Body of pancreas (tissue), 4 donors: ENCODE measurements around the gene CHN2. TPM values are rescaled to one million over a fixed set of nuclear protein-coding genes. Genes with fewer than 3 reads are reported as not detected.
A peak's percentile ranks its signal among the peaks of the same experiment; 100 is the strongest.

ENCODE experiments used
- ATAC-seq: fragments of 150-250 bp; one replicate; pipeline ENCODE4 v1.9.1; 2016
- DNase-seq, 4 donors: peaks; one replicate each; pipeline ENCODE4 v3.0.0-alpha.2; 2019
- H3K27ac ChIP-seq, 4 donors: fragments of 200-600 bp; sonication (generic); 1 replicate in 3 of 4; 2 replicates in 1 of 4; pipeline versions ENCODE4 v1.5.1 to v1.6.1; 2016 to 2019; ENCODE audit warnings: mild to moderate bottlenecking in 1 of 4, mixed read lengths in 1 of 4, moderate library complexity in 1 of 4
- H3K27me3 ChIP-seq, 2 donors: fragments of 200-600 bp; sonication (generic); one replicate each; pipeline ENCODE4 v1.6.0; 2016; ENCODE audit warnings: mild to moderate bottlenecking in 1 of 2
- H3K36me3 ChIP-seq, 2 donors: fragments of 200-600 bp; sonication (generic); replicated peaks in 1 of 2; 2 replicates each; pipeline ENCODE4 v1.5.1; 2016; ENCODE audit warnings: low read depth in 2 of 2; ENCODE audit not compliant: insufficient read depth in 1 of 2
- H3K4me1 ChIP-seq: fragments of 200-600 bp; sonication (generic); one replicate; pipeline ENCODE4 v1.6.0; 2016
- H3K4me3 ChIP-seq, 2 donors: fragments of 200-600 bp; sonication (generic); 1 replicate in 1 of 2; 2 replicates in 1 of 2; pipeline ENCODE4 v1.5.1; 2016 to 2019
- H3K9me3 ChIP-seq, 3 donors: fragments of 200-600 bp; sonication (generic); 1 replicate in 2 of 3; 2 replicates in 1 of 3; pipeline ENCODE4 v1.5.1; 2016
- POLR2A ChIP-seq, 3 donors: fragments of 450-650 bp; IDR thresholded peaks; one replicate each; pipeline ENCODE4 v1.6.1; 2016; ENCODE audit warnings: antibody characterized with exemption in 3 of 3, mild to moderate bottlenecking in 2 of 3
- WGBS, 2 donors: methylation state at CpG; one replicate each; pipeline ENCODE4 v1.1.5; 2017; 5-methylcytosine and 5-hydroxymethylcytosine counted together
- intact Hi-C: fragments of 100-400 bp; cut with DNase I; formaldehyde crosslinking; loops from one replicate; pipeline ENCODE4 v1.15.1; 2023
- total RNA-seq, 2 donors: library from RNA; depleted of rRNA; stranded (reverse); fragments of >200 nt; gene quantifications; one replicate each; pipeline ENCODE4 v1.1.0, GENCODE V29; 2016
- TF ChIP-seq, protein P1 (sequence below), 7 experiments: fragments of 450-650 bp in 4 of 7; fragments of 200-600 bp in 3 of 7; sonication (generic) in 3 of 7; IDR thresholded peaks; one replicate each; pipeline ENCODE4 v1.5.1; 2016 to 2019; ENCODE audit warnings: antibody characterized with exemption in 7 of 7

The CHN2 gene
- total RNA-seq, 2 donors from 2014 or later: 55.7 to 58.6 TPM

DNA sequence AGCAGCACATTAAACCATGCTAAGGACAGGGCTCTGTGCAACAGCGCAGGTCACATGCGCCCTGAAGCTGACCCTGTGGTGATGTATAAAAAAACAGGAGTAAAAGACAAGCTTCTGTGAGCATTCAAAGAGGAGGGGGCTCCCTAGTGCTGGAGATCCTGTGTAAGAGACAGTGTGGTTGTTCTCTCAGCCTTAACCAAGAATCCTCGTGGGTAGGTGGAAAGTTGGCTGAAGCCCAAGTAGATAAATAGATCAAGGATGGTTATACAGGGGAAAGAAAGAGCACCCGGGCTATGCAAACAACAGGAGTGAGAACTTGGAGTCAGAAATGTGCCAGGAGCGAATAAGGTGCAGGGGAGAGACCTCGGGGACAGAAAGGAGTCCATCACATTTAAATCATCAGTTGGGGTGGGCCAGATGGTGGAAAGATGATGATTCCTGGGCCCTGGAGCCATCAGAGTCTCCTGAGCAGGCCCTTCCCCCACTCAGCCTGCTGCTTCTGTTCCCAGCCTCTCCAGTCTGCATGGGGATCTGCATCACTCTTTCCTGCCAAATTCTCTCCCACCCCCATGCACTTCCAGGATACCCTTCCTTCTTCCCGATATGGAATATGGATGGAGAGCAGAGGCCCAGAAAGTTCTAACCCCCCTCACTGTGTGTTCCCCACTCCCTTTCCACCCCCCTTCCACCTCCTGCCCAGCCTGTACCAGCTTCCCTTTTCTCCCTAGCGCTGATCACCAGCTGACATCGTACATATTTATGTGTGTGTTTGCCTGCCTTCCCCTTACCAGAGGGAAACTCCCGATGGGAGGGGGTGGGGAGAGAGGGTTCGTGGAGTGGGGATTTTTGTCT lies 291.0 kb downstream of the CHN2 start:
- no peaks in the 10 kb centered on the region for H3K9me3 ChIP-seq
- H3K27ac ChIP-seq: no peak overlapping the region
- no peak overlapping the region for H3K4me3 ChIP-seq
- WGBS, 2 donors: 41 to 48% methylated on average over 11 of the region's 11 CpGs
- H3K36me3 ChIP-seq: no peaks in the 10 kb centered on the region
- intact Hi-C loops: no loop called here
- no peak for DNase-seq
- TF ChIP-seq, protein P1, sequence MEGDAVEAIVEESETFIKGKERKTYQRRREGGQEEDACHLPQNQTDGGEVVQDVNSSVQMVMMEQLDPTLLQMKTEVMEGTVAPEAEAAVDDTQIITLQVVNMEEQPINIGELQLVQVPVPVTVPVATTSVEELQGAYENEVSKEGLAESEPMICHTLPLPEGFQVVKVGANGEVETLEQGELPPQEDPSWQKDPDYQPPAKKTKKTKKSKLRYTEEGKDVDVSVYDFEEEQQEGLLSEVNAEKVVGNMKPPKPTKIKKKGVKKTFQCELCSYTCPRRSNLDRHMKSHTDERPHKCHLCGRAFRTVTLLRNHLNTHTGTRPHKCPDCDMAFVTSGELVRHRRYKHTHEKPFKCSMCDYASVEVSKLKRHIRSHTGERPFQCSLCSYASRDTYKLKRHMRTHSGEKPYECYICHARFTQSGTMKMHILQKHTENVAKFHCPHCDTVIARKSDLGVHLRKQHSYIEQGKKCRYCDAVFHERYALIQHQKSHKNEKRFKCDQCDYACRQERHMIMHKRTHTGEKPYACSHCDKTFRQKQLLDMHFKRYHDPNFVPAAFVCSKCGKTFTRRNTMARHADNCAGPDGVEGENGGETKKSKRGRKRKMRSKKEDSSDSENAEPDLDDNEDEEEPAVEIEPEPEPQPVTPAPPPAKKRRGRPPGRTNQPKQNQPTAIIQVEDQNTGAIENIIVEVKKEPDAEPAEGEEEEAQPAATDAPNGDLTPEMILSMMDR (IDR thresholded peaks at IDR 0.05): no peak
- no peak for TF ChIP-seq POLR2A (IDR thresholded peaks at IDR 0.05)
- no peaks in the 10 kb centered on the region for H3K27me3 ChIP-seq
- H3K4me1 ChIP-seq: peaks cover 39% of the 10 kb centered on the region
- no peak for ATAC-seq

- Histone ChIP-seq H3K4me1 (peaks cover 34% of the 10 kb centered on the region), H3K27me3 (no peaks in the 10 kb centered on the region), H3K9me3 (no peaks in the 10 kb centered on the region), H3K36me3 (no peaks in the 10 kb centered on the region), H3K27ac (no peak overlapping the region), H3K4me3 (no peak overlapping the region)
- TF ChIP-seq POLR2A (IDR thresholded peaks at IDR 0.05): no peak
- TF ChIP-seq, protein P1 (IDR thresholded peaks at IDR 0.05): no peak
- 87 to 91% methylated on average over 13 of the region's 13 CpGs for WGBS, 2 donors
- intact Hi-C loops: no loop called here
- ATAC-seq (no peak), DNase-seq (no peak)
These were observed 291.7 kb downstream of the CHN2 start for GRCh38 chr7:29486191-29486700.

GRCh38 chr7:29487424-29487823 lies 292.8 kb downstream of the CHN2 start:
- Histone ChIP-seq H3K27me3 (no peaks in the 10 kb centered on the region), H3K27ac (no peak overlapping the region), H3K36me3 (no peaks in the 10 kb centered on the region), H3K4me3 (no peak overlapping the region), H3K9me3 (no peaks in the 10 kb centered on the region), H3K4me1 (peaks cover 34% of the 10 kb centered on the region)
- WGBS, 2 donors: 44 to 49% methylated on average over 2 of the region's 2 CpGs
- TF ChIP-seq POLR2A (IDR thresholded peaks at IDR 0.05): no peak
- TF ChIP-seq, protein P1 (IDR thresholded peaks at IDR 0.05): no peak
- intact Hi-C loops: no loop called here
- DNase-seq (no peak), ATAC-seq (no peak)

DNA sequence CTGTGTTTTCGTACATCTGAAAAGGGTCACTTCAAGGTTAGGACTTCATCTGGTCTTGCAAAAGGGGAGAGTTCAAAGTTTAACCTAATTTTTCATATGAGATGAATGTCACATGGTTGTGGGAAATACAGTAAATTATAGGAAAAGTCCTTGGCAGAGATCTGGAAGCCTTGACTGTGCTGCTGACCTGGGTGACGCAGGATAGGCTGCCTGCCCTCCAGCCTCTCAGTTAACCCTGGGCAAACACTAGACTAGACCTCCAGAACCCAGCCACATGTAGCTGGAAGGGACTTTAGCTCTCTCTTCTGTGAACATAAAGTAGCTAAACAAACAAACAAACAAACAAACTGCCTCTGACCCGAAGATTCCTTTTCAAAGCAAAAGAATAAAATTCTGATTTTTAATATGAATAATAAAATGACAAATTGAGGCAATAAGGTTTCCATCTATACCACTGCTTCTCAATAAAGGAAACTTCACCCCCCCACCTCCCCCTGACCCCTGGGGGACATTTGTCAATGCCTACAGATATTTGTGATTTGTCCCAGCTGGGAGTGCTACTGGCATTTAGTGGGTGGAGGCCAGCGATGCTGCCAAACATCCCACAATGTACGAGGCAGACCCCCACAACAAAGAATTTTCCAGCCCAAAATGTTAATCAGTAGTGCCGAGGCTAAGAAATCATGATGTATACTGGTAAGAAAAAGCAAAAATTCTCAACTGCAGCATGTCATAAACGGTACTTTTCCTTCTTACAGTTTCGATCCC lies 293.8 kb downstream of the CHN2 start:
- Histone ChIP-seq H3K36me3 (no peaks in the 10 kb centered on the region), H3K27ac (peak overlapping the region in 1 of 4 donors; percentile 9), H3K4me3 (no peak overlapping the region), H3K9me3 (no peaks in the 10 kb centered on the region), H3K4me1 (peaks cover 34% of the 10 kb centered on the region), H3K27me3 (no peaks in the 10 kb centered on the region)
- TF ChIP-seq, protein P1 (IDR thresholded peaks at IDR 0.05): no peak
- no peak for TF ChIP-seq POLR2A (IDR thresholded peaks at IDR 0.05)
- intact Hi-C loops: no loop called here
- ATAC-seq: peak; percentile 28
- DNase-seq: no peak
- WGBS, 2 donors: 62 to 72% methylated on average over 8 of the region's 8 CpGs
